Spleen (tissue), 11 donors: ENCODE measurements around the gene PPP1R3E. TPM values are rescaled to one million over a fixed set of nuclear protein-coding genes. Genes with fewer than 3 reads are reported as not detected.

Source experiments
- DNase-seq: peaks from one replicate; pipeline ENCODE4 v3.0.0-alpha.2; 2020
- H3K27ac ChIP-seq, 8 donors: fragments of 200-600 bp; sonication (generic) in 7 of 8; 1 replicate in 4 of 8; 2 replicates in 4 of 8; pipeline versions ENCODE4 v1.5.0 to v1.8.0; 2016 to 2021; ENCODE audit warnings: inconsistent platforms in 4 of 8, mild to moderate bottlenecking in 4 of 8, moderate library complexity in 1 of 8
- H3K27me3 ChIP-seq, 7 donors: fragments of 200-600 bp; sonication (generic) in 6 of 7; replicated peaks in 1 of 7; 1 replicate in 4 of 7; 2 replicates in 3 of 7; pipeline versions ENCODE4 v1.5.0 to v1.8.0; 2016 to 2021; ENCODE audit warnings: inconsistent platforms in 3 of 7, mild to moderate bottlenecking in 1 of 7
- H3K36me3 ChIP-seq, 6 donors: fragments of 200-600 bp; sonication (generic) in 5 of 6; 1 replicate in 4 of 6; 2 replicates in 2 of 6; pipeline versions ENCODE4 v1.5.0 to v1.8.0; 2016 to 2021; ENCODE audit warnings: inconsistent platforms in 2 of 6
- H3K4me1 ChIP-seq, 6 donors: fragments of 200-600 bp; sonication (generic) in 5 of 6; 1 replicate in 3 of 6; 2 replicates in 3 of 6; pipeline versions ENCODE4 v1.5.0 to v1.8.0; 2016 to 2021; ENCODE audit warnings: inconsistent platforms in 3 of 6
- H3K4me3 ChIP-seq, 8 donors: fragments of 200-600 bp; sonication (generic) in 7 of 8; 1 replicate in 4 of 8; 2 replicates in 4 of 8; pipeline versions ENCODE4 v1.5.0 to v1.8.0; 2016 to 2021; ENCODE audit warnings: inconsistent platforms in 4 of 8, mild to moderate bottlenecking in 4 of 8, moderate library complexity in 2 of 8
- H3K9me3 ChIP-seq, 8 donors: fragments of 200-600 bp; sonication (generic) in 7 of 8; 1 replicate in 4 of 8; 2 replicates in 4 of 8; pipeline versions ENCODE4 v1.5.0 to v1.8.0; 2016 to 2021; ENCODE audit warnings: inconsistent platforms in 4 of 8
- CTCF ChIP-seq, 11 experiments: fragments of 200-600 bp in 7 of 11; fragments of 450-650 bp in 4 of 11; sonication (generic) in 4 of 11; IDR thresholded peaks in 8 of 11; conservative IDR thresholded peaks in 3 of 11; 1 replicate in 7 of 11; 2 replicates in 4 of 11; pipeline versions ENCODE4 v1.4.0 to v1.8.0; 2016 to 2021; ENCODE audit warnings: antibody characterized with exemption in 11 of 11, inconsistent platforms in 4 of 11, mild to moderate bottlenecking in 1 of 11
- POLR2A ChIP-seq, 3 donors: fragments of 450-650 bp; IDR thresholded peaks; one replicate each; pipeline ENCODE4 v1.5.1; 2017; ENCODE audit warnings: antibody characterized with exemption in 3 of 3, mild to moderate bottlenecking in 1 of 3
- POLR2AphosphoS5 ChIP-seq, 3 donors: sonication (generic); formaldehyde crosslinking; IDR thresholded peaks; one replicate each; pipeline ENCODE4 v1.5.1; 2017; ENCODE audit warnings: antibody characterized with exemption in 3 of 3
- WGBS, 5 donors: extraction: QIAGEN DNeasy Blood & Tissue Kit in 3 of 5; methylation state at CpG; one replicate each; pipeline versions ENCODE4 v1.1.5 to v1.1.7; 2013 to 2018; 5-methylcytosine and 5-hydroxymethylcytosine counted together
- intact Hi-C: fragments of 100-400 bp; cut with DNase I; formaldehyde crosslinking; loops from one replicate; pipeline ENCODE4 v1.15.0; 2023; ENCODE audit warnings: low total_unique reads
- polyA plus RNA-seq, 3 donors: library from polyadenylated mRNA; stranded (reverse); fragments of 200-250 nt; gene quantifications; one replicate each; pipeline ENCODE4 v1.2.1, GENCODE V29; 2013
- total RNA-seq, 7 donors: library from RNA; depleted of rRNA in 3 of 7; stranded (reverse); fragments of >200 nt in 3 of 7; fragmentation: NEBNext Ultra II Directional in 4 of 7; extraction: Animal tissue kit (Norgen Biotek cat#: 25700) in 4 of 7; gene quantifications; one replicate each; pipeline versions ENCODE4 v1.1.0 to v1.2.1, GENCODE V29; 2016 to 2021
- donor health status: healthy with polysubstance abuse.
- donor health status: DM: no; HTN: no; CAD: no; lungs with moderate emphysema.
- donor health status: DM: no; HTN: no; CAD: no.
- donor health status: Bipolar disorder and iron deficiency.
- donor health status: healthy.
- donor health status: DM: no; HTN: no; CAD: no.
- donor health status: DM: yes; HTN: yes; CAD: no.

PPP1R3E gene
- total and polyA plus RNA-seq, 10 donors = 18.6 to 36.7 (median 24.6) TPM

- TF ChIP-seq CTCF (IDR thresholded peaks at IDR 0.05 in 8 of 11, conservative IDR thresholded peaks at IDR 0.05 in 3 of 11) (no peak), POLR2AphosphoS5 (IDR thresholded peaks at IDR 0.05) (peak in 1 of 3 donors; percentile 3)
- Histone ChIP-seq H3K27me3 (no peaks in the 10 kb centered on the region), H3K9me3 (no peaks in the 10 kb centered on the region), H3K4me3 (peak overlapping the region; percentile 51 to 92 (median 76)), H3K36me3 (peaks cover 0 to 34% (median 12%) of the 10 kb centered on the region in 6 donors), H3K27ac (peak overlapping the region; percentile 75 to 98 (median 96)), H3K4me1 (peaks cover 13 to 55% (median 35%) of the 10 kb centered on the region in 6 donors)
- 3 to 11% (median 5%) methylated on average over 13 of the region's 13 CpGs for WGBS, 5 donors
- intact Hi-C loops = no loop called here
- DNase-seq = peak; percentile 85
Measured at GRCh38 chr14:23300687-23301223, 1.9 kb downstream of the PPP1R3E start.

- Histone ChIP-seq H3K27me3 (no peaks in the 10 kb centered on the region), H3K9me3 (no peaks in the 10 kb centered on the region), H3K36me3 (peaks cover 0 to 34% (median 12%) of the 10 kb centered on the region in 6 donors), H3K4me3 (peak overlapping the region; percentile 51 to 92 (median 76)), H3K4me1 (peaks cover 15 to 55% (median 34%) of the 10 kb centered on the region in 6 donors), H3K27ac (peak overlapping the region; percentile 75 to 98 (median 96))
- no peak for DNase-seq
- TF ChIP-seq CTCF (IDR thresholded peaks at IDR 0.05 in 8 of 11, conservative IDR thresholded peaks at IDR 0.05 in 3 of 11) (no peak), POLR2AphosphoS5 (IDR thresholded peaks at IDR 0.05) (no peak), POLR2A (IDR thresholded peaks at IDR 0.05) (no peak)
- intact Hi-C loops = loop anchor here (10.0 kb wide), 1 partner anchor 175 kb away; no protein-coding TSS in a partner anchor
- 57 to 62% (median 60%) methylated on average over 10 of the region's 10 CpGs for WGBS, 5 donors
Measured at GRCh38 chr14:23299986-23300686, 2.5 kb downstream of the PPP1R3E start.

- Histone ChIP-seq H3K27ac (peak overlapping the region in 6 of 8 donors; percentile 96 to 98 (median 96)), H3K27me3 (no peaks in the 10 kb centered on the region), H3K4me3 (no peak overlapping the region), H3K4me1 (peaks cover 17 to 63% (median 41%) of the 10 kb centered on the region in 6 donors), H3K36me3 (peaks cover 0 to 34% (median 12%) of the 10 kb centered on the region in 6 donors), H3K9me3 (no peaks in the 10 kb centered on the region)
- TF ChIP-seq POLR2A (IDR thresholded peaks at IDR 0.05) = no peak
- no peak for TF ChIP-seq POLR2AphosphoS5 (IDR thresholded peaks at IDR 0.05)
- TF ChIP-seq CTCF (IDR thresholded peaks at IDR 0.05 in 8 of 11, conservative IDR thresholded peaks at IDR 0.05 in 3 of 11) = peak in 1 of 11 experiments; percentile 13
- intact Hi-C loops = loop anchor here (10.0 kb wide), 1 partner anchor 175 kb away; no protein-coding TSS in a partner anchor
- no peak for DNase-seq
- 51 to 88% (median 82%) methylated on average over 2 of the region's 2 CpGs for WGBS, 5 donors
Measured at GRCh38 chr14:23299211-23299957, 3.3 kb downstream of the PPP1R3E start.
